H1 (cell line): Measurements from ENCODE around the gene RUSF1. TPM values are rescaled to one million over a fixed set of nuclear protein-coding genes. Genes with fewer than 3 reads are reported as not detected.

Source experiments
- CTCF ChIA-PET: fragments of 300-600 bp; sonication (Branson Sonifier 250); formaldehyde crosslinking; loops from one replicate; lab custom pipeline; 2021; ENCODE audit not compliant: partially characterized antibody; lab: Charles Lee
- POLR2A ChIA-PET: fragments of 300-600 bp; sonication (Branson Sonifier 250); formaldehyde crosslinking; loops from one replicate; lab custom pipeline; 2021; ENCODE audit warnings: inconsistent platforms; ENCODE audit not compliant: partially characterized antibody; lab: Charles Lee
- DNase-seq, 2 experiments: peaks; one replicate each; pipeline versions ENCODE4 v3.0.0 to v3.0.0-alpha.2; 2010 to 2022; ENCODE audit warnings: low spot score in 2 of 2, low read depth in 1 of 2, mixed read lengths in 1 of 2
- FAIRE-seq: peaks from 2 replicates; lab custom pipeline; 2011; peaks lifted over from hg19 to GRCh38; lab: Jason Lieb, UNC
- H2AFZ ChIP-seq: 2 replicates; pipeline ENCODE4 v1.8.1; 2012; ENCODE audit warnings: low read length, inconsistent platforms
- H2AK5ac ChIP-seq: 2 replicates; pipeline ENCODE4 v1.6.1; 2013; ENCODE audit warnings: low read depth, low read length
- H2BK120ac ChIP-seq: replicated peaks from 2 replicates; pipeline ENCODE3; 2013; ENCODE audit warnings: low read depth, low read length, inconsistent platforms
- H2BK12ac ChIP-seq: 2 replicates; pipeline ENCODE4 v1.6.1; 2013; ENCODE audit warnings: low read depth, low read length
- H2BK15ac ChIP-seq: 2 replicates; pipeline ENCODE4 v1.6.1; 2013; ENCODE audit warnings: low read length
- H2BK20ac ChIP-seq: 2 replicates; pipeline ENCODE4 v1.6.1; 2013; ENCODE audit warnings: low read length
- H2BK5ac ChIP-seq: 2 replicates; pipeline ENCODE4 v1.6.1; 2013; ENCODE audit warnings: low read depth, low read length
- H3K14ac ChIP-seq: 2 replicates; pipeline ENCODE4 v1.6.1; 2013; ENCODE audit warnings: inconsistent platforms; ENCODE audit not compliant: insufficient read length
- H3K18ac ChIP-seq: 2 replicates; pipeline ENCODE4 v1.6.1; 2013; ENCODE audit warnings: low read length; ENCODE audit errors: extremely low read depth
- H3K23ac ChIP-seq: 2 replicates; pipeline ENCODE4 v1.6.1; 2013; ENCODE audit warnings: inconsistent platforms; ENCODE audit not compliant: insufficient read length
- H3K23me2 ChIP-seq: 2 replicates; pipeline ENCODE4 v1.6.1; 2013; ENCODE audit warnings: low read depth, low read length
- H3K27ac ChIP-seq: 2 replicates; pipeline ENCODE4 v1.6.1; 2011; ENCODE audit warnings: low read depth, low read length, inconsistent platforms
- H3K27me3 ChIP-seq, 4 experiments: replicated peaks in 1 of 4; 1 replicate in 1 of 4; 2 replicates in 3 of 4; pipeline versions ENCODE4 v1.6.1 to v1.8.1; 2011 to 2013; ENCODE audit warnings: low read length in 3 of 4, mild to moderate bottlenecking in 3 of 4, inconsistent platforms in 2 of 4, mixed read lengths in 2 of 4, moderate library complexity in 1 of 4; ENCODE audit not compliant: control insufficient read depth in 3 of 4, insufficient read depth in 3 of 4; ENCODE audit errors: extremely low read depth in 1 of 4
- H3K36me3 ChIP-seq, 4 experiments: 2 replicates each; pipeline versions ENCODE4 v1.6.1 to v1.8.1; 2011 to 2013; ENCODE audit warnings: mild to moderate bottlenecking in 4 of 4, low read length in 3 of 4, moderate library complexity in 2 of 4, control low read depth in 1 of 4, inconsistent platforms in 1 of 4; ENCODE audit not compliant: insufficient read depth in 4 of 4, control insufficient read depth in 2 of 4
- H3K4ac ChIP-seq: replicated peaks from 2 replicates; pipeline ENCODE3; 2013; ENCODE audit warnings: low read length, low read depth, mixed read lengths, inconsistent platforms; ENCODE audit not compliant: insufficient read length
- H3K4me1 ChIP-seq, 4 experiments: replicated peaks in 1 of 4; 1 replicate in 1 of 4; 2 replicates in 3 of 4; pipeline versions ENCODE4 v1.6.1 to v1.8.1; 2011 to 2013; ENCODE audit warnings: low read length in 3 of 4, inconsistent platforms in 2 of 4, mixed read lengths in 1 of 4; ENCODE audit not compliant: insufficient read depth in 4 of 4, control insufficient read depth in 3 of 4
- H3K4me2 ChIP-seq, 2 experiments: 2 replicates each; pipeline versions ENCODE4 v1.6.1 to v1.8.1; 2011 to 2013; ENCODE audit warnings: low read depth in 2 of 2, low read length in 2 of 2, control low read depth in 1 of 2, inconsistent platforms in 1 of 2, mild to moderate bottlenecking in 1 of 2; ENCODE audit not compliant: insufficient read depth in 1 of 2
- H3K4me3 ChIP-seq, 4 experiments: fragments of 200-600, 300-600 bp in 1 of 4; sonication (generic), shearing (Covaris generic), sonication (Bioruptor Twin) in 1 of 4; 2 replicates each; pipeline versions ENCODE4 v1.5.1 to v1.8.1; 2011 to 2016; ENCODE audit warnings: low read length in 4 of 4, low read depth in 3 of 4, control low read depth in 2 of 4, inconsistent platforms in 2 of 4, mild to moderate bottlenecking in 2 of 4, mixed read lengths in 1 of 4, moderate library complexity in 1 of 4; ENCODE audit not compliant: insufficient read depth in 2 of 4; ENCODE audit errors: extremely low read depth in 1 of 4
- H3K56ac ChIP-seq: replicated peaks from 2 replicates; pipeline ENCODE3; 2013; ENCODE audit warnings: low read depth, mild to moderate bottlenecking, mixed read lengths, low read length, inconsistent platforms; ENCODE audit not compliant: insufficient read length
- H3K79me1 ChIP-seq: 2 replicates; pipeline ENCODE4 v1.6.1; 2013; ENCODE audit warnings: low read depth, low read length, control low read depth
- H3K79me2 ChIP-seq, 2 experiments: 2 replicates each; pipeline versions ENCODE4 v1.6.1 to v1.8.1; 2012 to 2013; ENCODE audit warnings: low read length in 2 of 2, mild to moderate bottlenecking in 2 of 2, inconsistent platforms in 1 of 2; ENCODE audit not compliant: insufficient read depth in 2 of 2, control insufficient read depth in 1 of 2
- H3K9ac ChIP-seq, 4 experiments: replicated peaks in 1 of 4; 1 replicate in 1 of 4; 2 replicates in 3 of 4; pipeline versions ENCODE4 v1.6.1 to v1.8.1; 2011 to 2013; ENCODE audit warnings: low read depth in 3 of 4, low read length in 3 of 4, control low read depth in 2 of 4, mild to moderate bottlenecking in 2 of 4, moderate library complexity in 2 of 4, inconsistent platforms in 1 of 4; ENCODE audit errors: extremely low read depth in 1 of 4
- H3K9me3 ChIP-seq, 2 experiments: 2 replicates each; pipeline versions ENCODE4 v1.6.1 to v1.8.1; 2012 to 2013; ENCODE audit warnings: mild to moderate bottlenecking in 2 of 2, moderate library complexity in 2 of 2, control low read depth in 1 of 2, inconsistent platforms in 1 of 2, low read depth in 1 of 2, low read length in 1 of 2, mixed read lengths in 1 of 2; ENCODE audit not compliant: insufficient read depth in 2 of 2
- H4K20me1 ChIP-seq, 2 experiments: replicated peaks in 1 of 2; 2 replicates each; pipeline versions ENCODE3 to v1.8.1; 2011 to 2013; ENCODE audit warnings: inconsistent platforms in 2 of 2, low read length in 2 of 2, mild to moderate bottlenecking in 1 of 2; ENCODE audit not compliant: insufficient read depth in 2 of 2, control insufficient read depth in 1 of 2
- H4K5ac ChIP-seq: 2 replicates; pipeline ENCODE4 v1.6.1; 2013; ENCODE audit warnings: low read length, low read depth, mixed read lengths, inconsistent platforms; ENCODE audit not compliant: insufficient read length
- H4K8ac ChIP-seq: 2 replicates; pipeline ENCODE4 v1.8.0; 2013; ENCODE audit warnings: mild to moderate bottlenecking, moderate library complexity, low read length, inconsistent platforms; ENCODE audit not compliant: insufficient read depth; ENCODE audit errors: extremely low read depth
- H4K91ac ChIP-seq: replicated peaks from 2 replicates; pipeline ENCODE3; 2013; ENCODE audit warnings: low read length, mixed read lengths, inconsistent platforms; ENCODE audit not compliant: insufficient read length
- BCL11A ChIP-seq, 2 experiments: IDR thresholded peaks; one replicate each; pipeline ENCODE4 v1.6.1; 2011; ENCODE audit warnings: low read depth in 2 of 2, low read length in 2 of 2, mild to moderate bottlenecking in 2 of 2
- CREB1 ChIP-seq: IDR thresholded peaks from 2 replicates; pipeline ENCODE4 v1.6.1; 2012; ENCODE audit warnings: inconsistent platforms
- HDAC6 ChIP-seq: IDR thresholded peaks from one replicate; pipeline ENCODE4 v1.7.1; 2012; ENCODE audit warnings: low read depth, mild to moderate bottlenecking, inconsistent platforms, low read length, moderate library complexity
- NANOG ChIP-seq: IDR thresholded peaks from 2 replicates; pipeline ENCODE4 v1.6.1; 2011; ENCODE audit warnings: low read length, low read depth, mild to moderate bottlenecking, inconsistent platforms; ENCODE audit not compliant: insufficient read depth, poor library complexity, severe bottlenecking
- POLR2AphosphoS5 ChIP-seq: IDR thresholded peaks from 2 replicates; pipeline ENCODE4 v1.6.1; 2011; ENCODE audit warnings: low read depth, low read length
- RAD21 ChIP-seq, 2 experiments: IDR thresholded peaks in 1 of 2; conservative IDR thresholded peaks in 1 of 2; 2 replicates each; pipeline ENCODE4 v1.6.1; 2011; ENCODE audit warnings: low read depth in 2 of 2, low read length in 2 of 2, improper control_type of control experiment in 1 of 2, inconsistent platforms in 1 of 2, mild to moderate bottlenecking in 1 of 2, moderate library complexity in 1 of 2
- RXRA ChIP-seq: IDR thresholded peaks from 2 replicates; pipeline ENCODE4 v1.6.1; 2011; ENCODE audit warnings: low read depth, mild to moderate bottlenecking, low read length, moderate library complexity; ENCODE audit not compliant: insufficient read depth
- SIN3A ChIP-seq, 2 experiments: IDR thresholded peaks in 1 of 2; conservative IDR thresholded peaks in 1 of 2; 2 replicates each; pipeline ENCODE4 v1.6.1; 2011 to 2012; ENCODE audit warnings: low read length in 2 of 2, improper control_type of control experiment in 1 of 2, low read depth in 1 of 2, mild to moderate bottlenecking in 1 of 2
- TAF7 ChIP-seq: optimal IDR thresholded peaks from 2 replicates; pipeline ENCODE3; 2011; ENCODE audit warnings: low read depth, mild to moderate bottlenecking, inconsistent platforms, low read length, moderate library complexity, borderline replicate concordance
- USF2 ChIP-seq: IDR thresholded peaks from 2 replicates; pipeline ENCODE4 v1.6.1; 2011; ENCODE audit warnings: low read length, improper control_type of control experiment
- WGBS, 2 experiments: shearing (Covaris generic) in 1 of 2; methylation state at CpG; one replicate each; pipeline versions ENCODE4 v1.1.6 to v1.1.7; 2013 to 2015; ENCODE audit warnings: low lambda C conversion rate in 2 of 2, mixed read lengths in 2 of 2, inconsistent platforms in 1 of 2, low coverage in 1 of 2, missing lambda C conversion rate in 1 of 2; ENCODE audit not compliant: insufficient replicate concordance in 2 of 2, insufficient coverage in 1 of 2, insufficient read length in 1 of 2; ENCODE audit errors: extremely low coverage in 1 of 2, missing lambda C conversion rate in 1 of 2; 5-methylcytosine and 5-hydroxymethylcytosine counted together
- polyA plus RNA-seq, 7 experiments: library from polyadenylated mRNA; depleted of rRNA in 3 of 7; stranded (reverse) in 5 of 7; unstranded in 2 of 7; fragments of >200 nt in 5 of 7; fragments of 200-250 nt in 2 of 7; gene quantifications; 1 replicate in 5 of 7; 2 replicates in 1 of 7; 4 replicates in 1 of 7; pipeline versions ENCODE4 v1.2.1 to v1.2.3, GENCODE V29; 2011 to 2013; ENCODE audit warnings: missing spikeins in 2 of 7, mixed read lengths in 2 of 7
- total RNA-seq: library from RNA; stranded (reverse); fragmentation: NEBNext Ultra II Directional; extraction: Animal tissue kit (Norgen Biotek cat#: 25700); gene quantifications from 2 replicates; pipeline ENCODE4 v1.2.1, GENCODE V29; 2021

RUSF1 gene
- total and polyA plus RNA-seq, 2 of the 8 experiments (the other 6 are each of a cell fraction or from before 2014, with no cell fraction given), result 22.5 to 33.7 TPM

DNA sequence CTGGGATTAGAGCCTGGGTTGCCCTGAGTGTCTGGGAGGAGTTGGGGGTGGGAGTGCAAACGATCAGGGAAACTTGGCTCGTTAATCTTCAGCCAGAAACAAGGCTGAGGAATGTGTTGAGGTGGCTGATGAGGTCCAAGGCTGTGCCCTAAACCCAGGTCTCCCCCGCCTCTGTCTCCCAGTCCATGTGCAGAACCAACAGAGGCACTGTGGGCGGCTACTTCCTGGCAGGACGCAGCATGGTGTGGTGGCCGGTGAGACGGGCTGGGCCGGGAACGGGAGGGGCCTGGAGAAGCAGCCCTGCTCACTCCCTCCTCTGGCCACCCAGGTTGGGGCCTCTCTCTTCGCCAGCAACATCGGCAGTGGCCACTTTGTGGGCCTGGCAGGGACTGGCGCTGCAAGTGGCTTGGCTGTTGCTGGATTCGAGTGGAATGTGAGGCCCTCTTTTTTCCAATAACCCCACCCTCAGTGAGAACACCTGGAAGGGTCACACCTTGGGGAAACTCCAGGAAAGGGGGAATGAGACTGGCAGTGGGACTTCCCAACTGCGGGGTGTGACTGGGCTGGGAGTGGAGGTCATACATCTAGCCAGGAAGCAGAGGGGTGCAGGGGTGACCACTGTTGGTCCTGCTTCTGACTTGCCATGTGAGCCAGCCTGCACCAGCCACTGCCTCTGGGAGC, 23.6 kb downstream of the RUSF1 start:
- Histone ChIP-seq H3K4ac (no peak overlapping the region), H2BK120ac (no peak overlapping the region), H4K5ac (no peak overlapping the region), H2AK5ac (no peak overlapping the region), H2AFZ (0 out of 2 replicates have a peak overlapping the region, but pooled peaks have one; percentile 57), H2BK12ac (no peak overlapping the region), H4K20me1 (peaks cover 0 to 14% of the 10 kb centered on the region in 2 experiments), H3K14ac (no peak overlapping the region), H3K27ac (no peak overlapping the region), H2BK5ac (no peak overlapping the region), H3K23ac (no peak overlapping the region), H2BK15ac (no peak overlapping the region; the same call in 1 of the 2 replicates), H3K23me2 (peaks cover 15% of the 10 kb centered on the region), H3K4me1 (peaks cover 0 to 8% (median 5%) of the 10 kb centered on the region in 4 experiments; a peak in 5 of 7 replicates), H3K9me3 (no peaks in the 10 kb centered on the region), H4K91ac (peak overlapping the region; percentile 30), H3K79me1 (no peaks in the 10 kb centered on the region), H3K4me3 (no peak overlapping the region), H2BK20ac (0 out of 2 replicates have a peak overlapping the region, but pooled peaks have one; percentile 48), H3K36me3 (no peaks in the 10 kb centered on the region), H3K9ac (peak overlapping the region in 1 of 4 experiments; percentile 15; a peak in 1 of 7 replicates), H3K18ac (no peak overlapping the region), H3K4me2 (peak overlapping the region; percentile 6 to 42; a peak in 3 of 4 replicates), H4K8ac (no peak overlapping the region), H3K56ac (no peak overlapping the region), H3K79me2 (no peaks in the 10 kb centered on the region), H3K27me3 (peaks cover 14 to 63% (median 45%) of the 10 kb centered on the region in 4 experiments)
- 49% methylated on average over 13 of the region's 14 CpGs; no CpG with 5 or more reads in 1 of the 2 experiments for WGBS, 2 experiments
- ChIA-PET CTCF (interaction anchor here (0.6 to 3.5 kb wide), 3 partner anchors 28 to 228 kb away, joined by 3 to 11 read pairs (median 3); a partner anchor contains a TSS), POLR2A (interaction anchor here (0.7 to 7.9 kb wide), 4 partner anchors 9 to 23 kb away, joined by 3 to 69 read pairs (median 4); partner anchors contain the start of gene RUSF1)
- no peak for DNase-seq
- no peak for FAIRE-seq
- TF ChIP-seq HDAC6, result no peak
- no peak for TF ChIP-seq NANOG
- no peak for TF ChIP-seq BCL11A (IDR thresholded peaks at IDR 0.05; ENCODE audit: low read depth in 2 of 2, low read length in 2 of 2)
- TF ChIP-seq SIN3A (conservative IDR thresholded peaks at IDR 0.05 in 1 of 2, IDR thresholded peaks at IDR 0.05 in 1 of 2; ENCODE audit: low read depth in 1 of 2, low read length in 2 of 2), result no peak
- TF ChIP-seq CREB1, result no peak
- no peak for TF ChIP-seq USF2
- no peak for TF ChIP-seq RXRA
- TF ChIP-seq TAF7, result no peak
- TF ChIP-seq RAD21 (IDR thresholded peaks at IDR 0.05 in 1 of 2, conservative IDR thresholded peaks at IDR 0.05 in 1 of 2; ENCODE audit: low read depth in 2 of 2, low read length in 2 of 2), result no peak
- TF ChIP-seq POLR2AphosphoS5, result no peak
